Left lung (tissue), 10 donors: ENCODE measurements around the gene UBE2V1. TPM values are rescaled to one million over a fixed set of nuclear protein-coding genes. Genes with fewer than 3 reads are reported as not detected.

ENCODE experiments used
- ATAC-seq: fragments of 200-7000 bp; cut with Tn5 transposase; one replicate; pipeline ENCODE4 v1.9.1; 2020; ENCODE audit warnings: moderate library complexity
- DNase-seq, 4 donors: peaks; one replicate each; pipeline ENCODE4 v3.0.0-alpha.2; 2013 to 2020
- H3K27ac ChIP-seq, 2 donors: fragments of 200-600 bp; sonication (generic) in 1 of 2; one replicate each; pipeline versions ENCODE4 v1.5.0 to v1.8.0; 2020 to 2021
- H3K27me3 ChIP-seq, 2 donors: fragments of 200-600 bp; sonication (generic) in 1 of 2; one replicate each; pipeline versions ENCODE4 v1.5.0 to v1.8.0; 2020 to 2021
- H3K36me3 ChIP-seq, 2 donors: fragments of 200-600 bp; sonication (generic) in 1 of 2; one replicate each; pipeline versions ENCODE4 v1.5.0 to v1.8.0; 2020 to 2021
- H3K4me1 ChIP-seq, 2 donors: fragments of 200-600 bp; one replicate each; pipeline ENCODE4 v1.8.0; 2021
- H3K4me3 ChIP-seq, 2 donors: fragments of 200-600 bp; sonication (generic) in 1 of 2; one replicate each; pipeline versions ENCODE4 v1.5.0 to v1.8.0; 2020 to 2021; ENCODE audit warnings: mild to moderate bottlenecking in 1 of 2
- H3K9me3 ChIP-seq, 2 donors: fragments of 200-600 bp; sonication (generic) in 1 of 2; one replicate each; pipeline versions ENCODE4 v1.5.0 to v1.8.0; 2020 to 2021
- intact Hi-C, 2 donors: fragments of 100-400 bp; cut with DNase I; formaldehyde crosslinking; loops; one replicate each; pipeline versions ENCODE4 v1.11.2 to v1.14.2; 2022
- polyA plus RNA-seq, 6 donors: library from polyadenylated mRNA; unstranded; fragments of 120-200 nt; gene quantifications; one replicate each; pipeline ENCODE4 v1.2.1, GENCODE V29; 2013; ENCODE audit not compliant: insufficient read length in 6 of 6
- total RNA-seq, 2 donors: library from RNA; stranded (reverse); fragmentation: NEBNext Ultra II Directional; extraction: Animal tissue kit (Norgen Biotek cat#: 25700); gene quantifications; one replicate each; pipeline ENCODE4 v1.2.1, GENCODE V29; 2021
- TF ChIP-seq, protein P1 (sequence below), 2 donors: fragments of 200-600 bp; sonication (generic) in 1 of 2; IDR thresholded peaks; one replicate each; pipeline versions ENCODE4 v1.5.0 to v1.8.0; 2021; ENCODE audit warnings: antibody characterized with exemption in 2 of 2
- donor health status: DM: no; HTN: yes; CAD: no.
- donor health status: DM: no; HTN: no; CAD: no.

Gene UBE2V1
- total and polyA plus RNA-seq, 8 donors, result 72.6 to 178 (median 152) TPM

GRCh38 chr20:50054626-50055511 is 58.1 kb downstream of the UBE2V1 start:
- DNase-seq (peak in 2 of 4 donors; percentile 74 to 86), ATAC-seq (peak; percentile 14)
- Histone ChIP-seq H3K4me1 (peaks cover 7 to 9% of the 10 kb centered on the region in 2 donors), H3K27me3 (peaks cover 0 to 9% of the 10 kb centered on the region in 2 donors), H3K36me3 (no peaks in the 10 kb centered on the region), H3K4me3 (no peak overlapping the region), H3K9me3 (no peaks in the 10 kb centered on the region), H3K27ac (no peak overlapping the region)
- intact Hi-C loops, result no loop called here
- TF ChIP-seq, protein P1, sequence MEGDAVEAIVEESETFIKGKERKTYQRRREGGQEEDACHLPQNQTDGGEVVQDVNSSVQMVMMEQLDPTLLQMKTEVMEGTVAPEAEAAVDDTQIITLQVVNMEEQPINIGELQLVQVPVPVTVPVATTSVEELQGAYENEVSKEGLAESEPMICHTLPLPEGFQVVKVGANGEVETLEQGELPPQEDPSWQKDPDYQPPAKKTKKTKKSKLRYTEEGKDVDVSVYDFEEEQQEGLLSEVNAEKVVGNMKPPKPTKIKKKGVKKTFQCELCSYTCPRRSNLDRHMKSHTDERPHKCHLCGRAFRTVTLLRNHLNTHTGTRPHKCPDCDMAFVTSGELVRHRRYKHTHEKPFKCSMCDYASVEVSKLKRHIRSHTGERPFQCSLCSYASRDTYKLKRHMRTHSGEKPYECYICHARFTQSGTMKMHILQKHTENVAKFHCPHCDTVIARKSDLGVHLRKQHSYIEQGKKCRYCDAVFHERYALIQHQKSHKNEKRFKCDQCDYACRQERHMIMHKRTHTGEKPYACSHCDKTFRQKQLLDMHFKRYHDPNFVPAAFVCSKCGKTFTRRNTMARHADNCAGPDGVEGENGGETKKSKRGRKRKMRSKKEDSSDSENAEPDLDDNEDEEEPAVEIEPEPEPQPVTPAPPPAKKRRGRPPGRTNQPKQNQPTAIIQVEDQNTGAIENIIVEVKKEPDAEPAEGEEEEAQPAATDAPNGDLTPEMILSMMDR (IDR thresholded peaks at IDR 0.05), result no peak

DNA sequence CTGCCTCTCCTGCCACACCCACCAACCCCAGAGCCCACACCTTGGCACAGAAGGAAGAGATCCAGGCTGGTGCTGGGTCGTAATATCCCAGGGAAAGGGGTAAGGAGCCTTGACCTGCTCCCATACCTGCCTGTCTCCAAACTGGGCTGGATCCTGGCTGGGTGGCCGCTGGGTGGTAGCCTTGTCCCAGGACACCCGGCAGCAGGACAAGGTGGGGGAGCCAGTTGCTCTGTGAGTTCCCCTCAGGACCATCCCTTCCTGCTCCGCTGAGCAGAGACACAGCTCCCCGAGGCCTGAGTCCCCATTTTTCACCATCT is 58.8 kb downstream of the UBE2V1 start:
- H3K4me3 ChIP-seq, result no peak overlapping the region
- ATAC-seq, result no peak
- no peaks in the 10 kb centered on the region for H3K36me3 ChIP-seq
- peaks cover 7 to 12% of the 10 kb centered on the region in 2 donors for H3K4me1 ChIP-seq
- no peak overlapping the region for H3K27ac ChIP-seq
- intact Hi-C loops, result no loop called here
- H3K27me3 ChIP-seq, result peaks cover 0 to 9% of the 10 kb centered on the region in 2 donors
- H3K9me3 ChIP-seq, result no peaks in the 10 kb centered on the region
- TF ChIP-seq, protein P1 (IDR thresholded peaks at IDR 0.05), result no peak
- DNase-seq, result no peak

- no peaks in the 10 kb centered on the region for H3K9me3 ChIP-seq
- peaks cover 0 to 9% of the 10 kb centered on the region in 2 donors for H3K27me3 ChIP-seq
- H3K27ac ChIP-seq, result no peak overlapping the region
- DNase-seq (no peak), ATAC-seq (no peak)
- H3K4me3 ChIP-seq, result no peak overlapping the region
- H3K4me1 ChIP-seq, result peaks cover 9 to 18% of the 10 kb centered on the region in 2 donors
- TF ChIP-seq, protein P1 (IDR thresholded peaks at IDR 0.05), result no peak
- intact Hi-C loops, result no loop called here
- no peaks in the 10 kb centered on the region for H3K36me3 ChIP-seq
These were observed 59.4 kb downstream of the UBE2V1 start for GRCh38 chr20:50053362-50054230.

DNA sequence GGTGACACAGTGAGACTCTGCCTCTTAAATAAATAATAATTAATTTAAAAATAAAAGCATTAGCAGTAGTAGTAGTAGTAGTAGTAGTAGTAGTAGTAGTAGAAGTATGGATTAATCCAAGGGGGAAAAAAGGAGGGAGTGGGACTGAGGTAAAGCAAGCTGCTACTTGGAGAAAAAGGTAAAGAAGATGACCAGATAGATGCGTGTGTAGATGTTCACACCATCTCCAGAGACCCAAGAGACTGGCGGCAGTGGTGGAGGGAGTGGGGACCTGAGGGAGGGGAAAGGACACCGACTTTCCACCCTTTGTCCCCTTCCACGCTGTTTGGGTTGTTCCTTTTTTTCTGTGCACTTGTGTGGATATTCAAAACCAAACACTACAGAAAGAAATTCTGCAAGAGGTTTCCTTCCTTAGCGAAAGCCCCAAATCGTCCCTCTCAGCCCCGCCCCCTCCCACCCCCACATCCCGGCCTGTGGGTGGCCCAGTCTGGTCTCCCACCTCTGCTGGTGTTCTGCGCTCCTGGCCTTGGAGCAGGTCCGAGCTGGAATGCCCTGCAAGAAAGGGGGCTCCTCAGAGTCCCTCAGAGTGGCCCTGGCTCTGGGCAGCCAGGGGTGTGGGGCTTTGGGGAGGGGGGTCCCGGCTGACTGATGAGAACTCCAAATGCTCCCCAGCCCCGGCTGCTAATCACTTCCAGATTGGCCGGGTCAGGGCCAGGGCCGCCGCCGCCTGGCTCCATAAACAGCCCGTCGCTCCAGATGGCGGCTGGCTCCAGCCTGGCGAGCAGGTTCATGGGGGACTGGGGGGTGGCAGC is 60.2 kb downstream of the UBE2V1 start:
- intact Hi-C loops, result no loop called here
- Histone ChIP-seq H3K36me3 (no peaks in the 10 kb centered on the region), H3K4me3 (no peak overlapping the region), H3K27ac (no peak overlapping the region), H3K4me1 (peaks cover 14 to 26% of the 10 kb centered on the region in 2 donors), H3K9me3 (no peaks in the 10 kb centered on the region), H3K27me3 (peaks cover 0 to 9% of the 10 kb centered on the region in 2 donors)
- TF ChIP-seq, protein P1 (IDR thresholded peaks at IDR 0.05), result no peak
- peak in 2 of 4 donors; percentile 62 to 75 for DNase-seq
- ATAC-seq, result no peak
